SK-N-SH treated with all-trans-retinoic acid at 6 μM for 48 hours (cell line): Measurements from ENCODE around the gene CLNK.

Source experiments
- ATAC-seq: fragments of 200-7000 bp; cut with Tn5 transposase; 3 replicates; pipeline ENCODE4 v1.9.1; 2020; ENCODE audit warnings: mild to moderate bottlenecking, moderate library complexity
- ARNTL ChIP-seq: fragments of 450-650 bp; formaldehyde crosslinking; IDR thresholded peaks from 2 replicates; pipeline ENCODE4 v1.5.0; 2020; ENCODE audit warnings: low read depth, mild to moderate bottlenecking, moderate library complexity, borderline replicate concordance
- BACH2 ChIP-seq: fragments of 250-450 bp; sonication (Bioruptor Pico); IDR thresholded peaks from 2 replicates; pipeline ENCODE4 v1.9.0; 2021; ENCODE audit warnings: mild to moderate bottlenecking, borderline replicate concordance
- CSDC2 ChIP-seq: fragments of 250-450 bp; sonication (Bioruptor Pico); IDR thresholded peaks from 2 replicates; pipeline ENCODE4 v1.5.0; 2020; ENCODE audit warnings: mild to moderate bottlenecking, moderate library complexity
- CSRNP3 ChIP-seq: fragments of 250-450 bp; sonication (Bioruptor Pico); IDR thresholded peaks from 2 replicates; pipeline ENCODE4 v1.5.1; 2021; ENCODE audit warnings: mild to moderate bottlenecking, moderate library complexity
- ESRRG ChIP-seq: fragments of 250-450 bp; sonication (Bioruptor Pico); IDR thresholded peaks from 2 replicates; pipeline ENCODE4 v1.6.1; 2021; ENCODE audit warnings: mild to moderate bottlenecking
- GLIS3 ChIP-seq: fragments of 250-450 bp; sonication (Bioruptor Pico); IDR thresholded peaks from 2 replicates; pipeline ENCODE4 v1.5.0; 2020; ENCODE audit warnings: mild to moderate bottlenecking, moderate library complexity
- ISL1 ChIP-seq: fragments of 250-450 bp; sonication (Bioruptor Pico); IDR thresholded peaks from 2 replicates; pipeline ENCODE4 v2.1.2; 2022; ENCODE audit warnings: mild to moderate bottlenecking, moderate library complexity
- OSR1 ChIP-seq: fragments of 250-450 bp; sonication (Bioruptor Pico); IDR thresholded peaks from 2 replicates; pipeline ENCODE4 v1.8.0; 2022; ENCODE audit warnings: moderate library complexity, mild to moderate bottlenecking, inconsistent platforms
- POU6F1 ChIP-seq: fragments of 250-450 bp; sonication (Bioruptor Pico); IDR thresholded peaks from 2 replicates; pipeline ENCODE4 v1.8.0; 2021; ENCODE audit warnings: low read depth, mild to moderate bottlenecking, moderate library complexity, borderline replicate concordance
- PPARA ChIP-seq: fragments of 250-450 bp; sonication (Bioruptor Pico); IDR thresholded peaks from 2 replicates; pipeline ENCODE4 v1.5.0; 2020; ENCODE audit warnings: mild to moderate bottlenecking, borderline replicate concordance
- RARB ChIP-seq: fragments of 250-450 bp; sonication (Bioruptor Pico); IDR thresholded peaks from 2 replicates; pipeline ENCODE4 v1.8.0; 2021; ENCODE audit warnings: mild to moderate bottlenecking, moderate library complexity
- SNAI2 ChIP-seq: fragments of 250-450 bp; sonication (Bioruptor Pico); IDR thresholded peaks from 2 replicates; pipeline ENCODE4 v1.5.0; 2020; ENCODE audit warnings: mild to moderate bottlenecking, moderate library complexity
- TCF4 ChIP-seq: fragments of 250-450 bp; sonication (Bioruptor Pico); IDR thresholded peaks from 2 replicates; pipeline ENCODE4 v1.8.0; 2021; ENCODE audit warnings: mild to moderate bottlenecking, moderate library complexity, borderline replicate concordance
- TOX ChIP-seq: fragments of 250-450 bp; sonication (Bioruptor Pico); IDR thresholded peaks from 2 replicates; pipeline ENCODE4 v1.8.0; 2021; ENCODE audit warnings: mild to moderate bottlenecking, moderate library complexity, borderline replicate concordance
- TSHZ2 ChIP-seq: fragments of 250-450 bp; sonication (Bioruptor Pico); IDR thresholded peaks from 2 replicates; pipeline ENCODE4 v1.5.0; 2020; ENCODE audit warnings: mild to moderate bottlenecking, moderate library complexity
- ZC3H10 ChIP-seq: fragments of 250-450 bp; sonication (Bioruptor Pico); IDR thresholded peaks from 2 replicates; pipeline ENCODE4 v1.5.1; 2021; ENCODE audit warnings: mild to moderate bottlenecking, moderate library complexity
- ZFP3 ChIP-seq: fragments of 250-450 bp; sonication (Bioruptor Pico); IDR thresholded peaks from 2 replicates; pipeline ENCODE4 v1.5.0; 2020; ENCODE audit warnings: mild to moderate bottlenecking, moderate library complexity
- ZFP30 ChIP-seq: fragments of 450-650 bp; formaldehyde crosslinking; IDR thresholded peaks from 2 replicates; pipeline ENCODE4 v1.5.0; 2022; ENCODE audit warnings: mild to moderate bottlenecking, moderate library complexity
- ZNF565 ChIP-seq: fragments of 450-650 bp; formaldehyde crosslinking; conservative IDR thresholded peaks from 2 replicates; pipeline ENCODE4 v1.5.0; 2020; ENCODE audit warnings: low read depth, mild to moderate bottlenecking, moderate library complexity
- ZNF70 ChIP-seq: fragments of 450-650 bp; formaldehyde crosslinking; IDR thresholded peaks from 2 replicates; pipeline ENCODE4 v1.5.0; 2020; ENCODE audit warnings: mild to moderate bottlenecking, moderate library complexity
- ZNF8 ChIP-seq: fragments of 450-650 bp; formaldehyde crosslinking; IDR thresholded peaks from 2 replicates; pipeline ENCODE4 v1.5.0; 2020; ENCODE audit warnings: mild to moderate bottlenecking, moderate library complexity
- TF ChIP-seq, protein P1 (sequence below): fragments of 250-450 bp; sonication (Bioruptor Pico); IDR thresholded peaks from 2 replicates; pipeline ENCODE4 v1.5.1; 2020; ENCODE audit warnings: low read depth, mild to moderate bottlenecking, moderate library complexity
- TF ChIP-seq, protein P2 (sequence below): fragments of 250-450 bp; sonication (Bioruptor Pico); IDR thresholded peaks from 2 replicates; pipeline ENCODE4 v1.8.0; 2020; ENCODE audit warnings: mild to moderate bottlenecking, moderate library complexity, borderline replicate concordance

The CLNK gene

DNA sequence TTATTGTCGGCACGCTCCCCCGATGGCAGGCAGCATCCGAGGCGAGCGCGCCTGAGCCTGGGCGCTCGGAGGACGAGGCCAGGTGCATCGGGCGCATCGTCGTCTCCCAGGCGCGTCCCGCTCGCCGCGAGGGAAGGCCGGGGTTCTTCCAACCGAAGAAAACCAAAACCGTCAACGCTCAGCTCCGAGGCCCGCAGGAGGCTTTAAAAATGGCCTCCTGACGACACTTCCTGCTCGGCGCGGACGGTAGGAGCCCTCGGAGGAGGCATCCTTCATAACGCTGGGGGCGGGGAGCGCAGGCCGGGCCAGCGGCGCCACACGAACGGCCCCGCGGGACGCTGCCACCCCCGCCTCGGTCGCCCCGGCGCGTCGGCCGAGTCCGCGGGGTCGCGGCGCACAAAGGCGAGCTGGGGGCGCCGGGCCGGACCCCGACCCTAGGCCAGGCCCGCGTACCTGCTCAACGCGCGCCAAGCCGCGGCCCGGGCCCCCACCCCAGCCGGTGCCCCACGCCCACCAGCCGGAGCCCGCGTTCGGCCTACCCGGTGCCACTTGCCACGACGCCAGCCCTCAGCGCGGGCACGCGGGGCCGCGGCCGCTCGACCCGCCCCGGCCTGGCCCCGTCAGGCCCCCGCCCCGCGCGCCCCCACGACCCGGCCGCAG lies 227.8 kb downstream of the CLNK start (continued):
- TF ChIP-seq, protein P1, sequence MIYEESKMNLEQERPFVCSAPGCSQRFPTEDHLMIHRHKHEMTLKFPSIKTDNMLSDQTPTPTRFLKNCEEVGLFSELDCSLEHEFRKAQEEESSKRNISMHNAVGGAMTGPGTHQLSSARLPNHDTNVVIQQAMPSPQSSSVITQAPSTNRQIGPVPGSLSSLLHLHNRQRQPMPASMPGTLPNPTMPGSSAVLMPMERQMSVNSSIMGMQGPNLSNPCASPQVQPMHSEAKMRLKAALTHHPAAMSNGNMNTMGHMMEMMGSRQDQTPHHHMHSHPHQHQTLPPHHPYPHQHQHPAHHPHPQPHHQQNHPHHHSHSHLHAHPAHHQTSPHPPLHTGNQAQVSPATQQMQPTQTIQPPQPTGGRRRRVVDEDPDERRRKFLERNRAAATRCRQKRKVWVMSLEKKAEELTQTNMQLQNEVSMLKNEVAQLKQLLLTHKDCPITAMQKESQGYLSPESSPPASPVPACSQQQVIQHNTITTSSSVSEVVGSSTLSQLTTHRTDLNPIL (CRISPR knock-in tag) = no peak
- no peak for TF ChIP-seq ZFP3 (CRISPR knock-in tag)

DNA sequence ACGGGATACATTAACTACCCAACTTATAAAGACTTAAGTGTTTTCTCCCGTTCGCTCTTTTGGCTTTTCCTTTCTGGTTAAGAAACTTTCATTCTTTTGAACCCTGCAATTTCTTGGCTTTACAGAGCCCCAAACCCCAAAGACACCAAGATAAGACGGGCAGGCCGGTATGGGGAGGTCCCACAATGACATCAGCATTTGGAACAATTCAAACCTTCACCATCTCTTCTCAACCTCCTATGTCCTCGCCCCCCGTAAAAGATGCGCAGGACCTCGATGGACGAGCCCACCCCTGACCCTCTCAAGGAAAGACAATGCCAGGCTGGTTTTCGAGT lies 228.3 kb downstream of the CLNK start:
- no peak for ATAC-seq
- TF ChIP-seq ZNF8 (no peak), TCF4 (CRISPR knock-in tag) (no peak), OSR1 (CRISPR knock-in tag) (no peak), GLIS3 (CRISPR knock-in tag) (no peak), CSDC2 (CRISPR knock-in tag) (no peak), ZFP30 (CRISPR knock-in tag) (no peak), CSRNP3 (CRISPR knock-in tag) (no peak), PPARA (CRISPR knock-in tag) (no peak), ISL1 (CRISPR knock-in tag) (no peak), ZNF70 (no peak), ESRRG (CRISPR knock-in tag) (no peak), TOX (CRISPR knock-in tag) (no peak), ZC3H10 (no peak), ZFP3 (CRISPR knock-in tag) (no peak)
- TF ChIP-seq, protein P2, sequence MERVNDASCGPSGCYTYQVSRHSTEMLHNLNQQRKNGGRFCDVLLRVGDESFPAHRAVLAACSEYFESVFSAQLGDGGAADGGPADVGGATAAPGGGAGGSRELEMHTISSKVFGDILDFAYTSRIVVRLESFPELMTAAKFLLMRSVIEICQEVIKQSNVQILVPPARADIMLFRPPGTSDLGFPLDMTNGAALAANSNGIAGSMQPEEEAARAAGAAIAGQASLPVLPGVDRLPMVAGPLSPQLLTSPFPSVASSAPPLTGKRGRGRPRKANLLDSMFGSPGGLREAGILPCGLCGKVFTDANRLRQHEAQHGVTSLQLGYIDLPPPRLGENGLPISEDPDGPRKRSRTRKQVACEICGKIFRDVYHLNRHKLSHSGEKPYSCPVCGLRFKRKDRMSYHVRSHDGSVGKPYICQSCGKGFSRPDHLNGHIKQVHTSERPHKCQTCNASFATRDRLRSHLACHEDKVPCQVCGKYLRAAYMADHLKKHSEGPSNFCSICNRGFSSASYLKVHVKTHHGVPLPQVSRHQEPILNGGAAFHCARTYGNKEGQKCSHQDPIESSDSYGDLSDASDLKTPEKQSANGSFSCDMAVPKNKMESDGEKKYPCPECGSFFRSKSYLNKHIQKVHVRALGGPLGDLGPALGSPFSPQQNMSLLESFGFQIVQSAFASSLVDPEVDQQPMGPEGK (CRISPR knock-in tag) = no peak
- TF ChIP-seq, protein P1 (CRISPR knock-in tag) = no peak
- TF ChIP-seq, all 23 proteins: peak for 0

DNA sequence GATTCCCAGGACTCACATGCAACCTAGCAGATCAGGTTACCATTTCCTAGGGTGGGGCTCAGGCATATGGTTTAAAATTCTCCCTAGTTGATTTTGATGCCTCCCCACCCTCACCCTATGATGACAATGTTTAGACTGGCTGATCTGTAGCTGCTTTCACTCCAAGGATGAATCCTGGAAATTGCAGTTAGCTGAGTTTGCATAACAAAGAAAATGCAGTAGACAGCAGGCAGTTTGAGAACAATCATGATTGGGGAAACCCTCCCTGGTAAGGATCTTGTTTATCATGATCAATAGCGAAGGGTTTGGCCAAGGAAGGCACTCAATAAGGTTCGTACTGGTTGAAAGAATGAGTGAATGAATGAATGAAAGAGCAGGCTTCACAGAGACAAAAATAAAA lies 229.4 kb downstream of the CLNK start:
- TF ChIP-seq RARB (CRISPR knock-in tag) (no peak), ZC3H10 (no peak), TOX (CRISPR knock-in tag) (no peak), TSHZ2 (CRISPR knock-in tag) (no peak), ZFP3 (CRISPR knock-in tag) (no peak), BACH2 (CRISPR knock-in tag) (no peak), ISL1 (CRISPR knock-in tag) (no peak), PPARA (CRISPR knock-in tag) (no peak), ESRRG (CRISPR knock-in tag) (no peak), CSDC2 (CRISPR knock-in tag) (no peak), CSRNP3 (CRISPR knock-in tag) (no peak), ZFP30 (CRISPR knock-in tag) (no peak), OSR1 (CRISPR knock-in tag) (no peak), ZNF565 (no peak), SNAI2 (no peak), ARNTL (CRISPR knock-in tag) (no peak), ZNF70 (no peak), POU6F1 (no peak), ZNF8 (no peak), GLIS3 (CRISPR knock-in tag) (no peak)
- no peak for ATAC-seq
